GM19023 (cell line): ENCODE results near the gene DNER.

ENCODE experiments used
- ATAC-seq: cut with Tn5 transposase; IDR thresholded peaks from one replicate; pipeline ENCODE4 v1.9.1; 2021; ENCODE audit warnings: mild to moderate bottlenecking, moderate library complexity; ENCODE audit not compliant: unreplicated experiment

DNER gene

DNA sequence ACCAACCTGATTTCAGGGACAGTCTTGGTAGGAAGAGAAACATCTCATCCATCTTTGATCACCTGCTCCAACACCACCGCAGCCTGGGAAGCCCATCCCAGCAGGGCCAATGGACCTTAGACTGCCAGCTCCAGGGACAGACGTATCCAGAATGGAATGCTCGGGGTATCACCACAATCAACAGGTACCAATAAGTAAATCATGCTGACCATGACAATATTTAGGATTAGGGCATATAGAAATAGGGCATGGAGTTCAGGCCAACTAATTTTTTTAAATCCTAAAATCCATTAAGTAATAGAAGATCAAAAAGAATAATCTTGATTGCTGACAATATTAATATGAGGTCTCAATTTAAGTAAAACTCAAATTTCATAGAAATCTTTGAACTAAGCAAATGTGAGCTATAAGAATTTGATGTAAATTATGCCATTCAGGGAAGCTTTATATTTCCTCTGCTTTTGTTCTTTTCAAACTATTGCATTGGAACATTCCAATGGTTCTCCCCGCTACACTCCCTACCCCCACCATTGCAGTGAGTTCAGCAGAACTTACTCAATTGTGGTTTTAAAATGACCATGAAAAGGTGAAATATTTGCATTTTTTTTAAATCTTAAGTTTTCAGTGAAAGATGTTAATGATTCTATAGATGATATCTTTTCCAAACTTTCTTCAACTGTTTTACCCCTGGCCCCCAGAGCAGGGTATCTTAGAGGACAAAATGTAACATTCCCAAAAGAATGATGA is 138.6 kb downstream of the DNER start:
- ATAC-seq: no peak

DNA sequence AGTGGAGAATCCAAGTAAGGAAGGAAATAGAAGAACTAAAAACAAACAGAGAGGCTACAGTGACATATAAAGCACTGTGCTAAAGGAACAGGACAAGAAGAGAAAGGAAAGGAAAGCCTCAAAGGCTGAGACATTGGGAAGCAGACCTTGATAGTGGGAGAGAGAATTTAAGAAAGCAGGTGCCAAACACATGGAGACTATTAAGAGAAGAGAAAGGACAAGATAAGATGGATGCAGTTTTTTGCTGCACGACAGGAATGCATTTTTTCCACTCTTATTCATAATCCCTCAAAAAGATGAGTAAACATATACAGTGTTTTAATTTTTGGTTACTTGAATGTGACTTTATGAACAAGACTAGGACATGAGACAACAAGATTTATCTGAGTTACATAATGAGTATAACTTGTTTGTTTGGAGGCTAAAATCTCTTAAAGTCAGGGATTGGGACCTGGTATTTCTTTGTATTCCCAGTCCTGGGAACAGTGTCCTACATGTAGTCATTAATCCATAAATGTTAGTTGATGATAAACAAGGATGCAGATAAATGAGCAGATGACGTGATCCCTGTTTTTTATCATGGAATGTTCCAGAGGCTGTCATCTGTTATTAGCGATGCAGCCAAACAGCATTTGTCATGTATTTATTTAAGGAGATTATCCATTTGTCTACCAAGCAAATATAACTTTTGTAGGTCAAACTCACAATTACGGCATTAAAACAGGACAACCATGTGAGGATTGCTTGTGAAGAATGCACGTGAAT is 141.7 kb downstream of the DNER start:
- ATAC-seq: no peak

DNA sequence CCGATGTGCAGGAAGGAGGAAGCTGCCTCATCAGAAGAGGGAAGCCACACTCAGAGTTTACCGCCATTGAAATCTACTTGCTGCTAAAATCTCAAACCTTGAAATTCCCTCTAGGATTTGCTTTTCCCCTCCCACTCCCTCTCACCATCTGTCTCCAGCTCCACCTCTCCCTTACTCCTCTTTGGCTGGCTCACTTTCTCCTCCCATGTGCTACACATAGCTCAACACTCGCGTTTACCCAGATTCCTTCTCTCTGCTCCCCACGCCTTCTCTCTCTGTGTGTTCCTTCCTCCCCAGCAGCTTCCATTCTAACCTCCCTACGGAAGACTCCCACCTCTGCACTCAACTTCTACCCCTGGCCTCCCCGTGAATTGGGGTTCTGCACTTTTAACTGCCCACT is 143.1 kb downstream of the DNER start:
- ATAC-seq: no peak

DNA sequence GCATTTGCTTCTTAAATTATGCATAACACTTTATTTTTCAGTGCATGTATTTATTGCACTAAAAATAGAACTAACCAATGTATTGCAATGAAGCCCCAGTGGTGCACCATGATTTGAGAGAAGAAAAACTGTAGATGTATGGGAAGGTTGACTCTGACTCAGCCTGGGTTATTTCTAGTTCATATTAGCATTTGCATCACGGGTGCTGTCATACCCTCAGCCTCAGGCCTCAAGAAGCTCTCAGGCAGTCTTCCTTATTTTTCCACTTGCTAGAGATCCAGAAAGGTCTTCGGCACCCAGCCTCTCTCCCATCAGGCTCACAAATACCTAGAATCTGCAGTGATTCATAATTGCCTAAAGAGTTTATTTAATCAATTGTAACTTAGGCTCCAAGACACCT is 148.0 kb downstream of the DNER start:
- no peak for ATAC-seq

GRCh38 chr2:229564300-229564907 is 150.0 kb downstream of the DNER start:
- ATAC-seq: no peak

- ATAC-seq: no peak
These were observed 151.0 kb downstream of the DNER start for GRCh38 chr2:229563388-229563787.

- no peak for ATAC-seq
These were observed 151.8 kb downstream of the DNER start for GRCh38 chr2:229562472-229563127.

DNA sequence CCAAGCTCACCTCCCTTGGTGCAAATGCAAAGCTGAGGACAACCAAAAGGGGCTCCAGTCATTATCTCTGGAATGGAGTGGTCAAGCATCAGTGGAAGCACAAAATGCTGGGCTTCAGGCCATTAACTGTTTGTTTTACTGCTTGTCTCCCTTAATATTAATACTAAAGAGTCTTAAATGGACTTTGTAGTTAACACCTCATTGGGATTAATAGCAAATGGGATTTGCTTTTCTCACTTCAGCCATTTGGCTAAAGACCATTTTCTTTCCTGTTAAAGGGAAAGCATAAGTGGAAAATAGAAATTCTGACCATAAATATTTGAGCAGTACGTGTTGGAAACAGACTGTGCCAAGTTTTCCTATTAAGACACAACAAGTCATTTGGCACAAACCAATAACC is 154.4 kb downstream of the DNER start:
- ATAC-seq: no peak

- ATAC-seq: no peak
These were observed 161.3 kb downstream of the DNER start for GRCh38 chr2:229553091-229553490.

- no peak for ATAC-seq
These were observed 171.0 kb downstream of the DNER start for GRCh38 chr2:229543176-229543873.

GRCh38 chr2:229539628-229540027 is 174.7 kb downstream of the DNER start:
- ATAC-seq: no peak

DNA sequence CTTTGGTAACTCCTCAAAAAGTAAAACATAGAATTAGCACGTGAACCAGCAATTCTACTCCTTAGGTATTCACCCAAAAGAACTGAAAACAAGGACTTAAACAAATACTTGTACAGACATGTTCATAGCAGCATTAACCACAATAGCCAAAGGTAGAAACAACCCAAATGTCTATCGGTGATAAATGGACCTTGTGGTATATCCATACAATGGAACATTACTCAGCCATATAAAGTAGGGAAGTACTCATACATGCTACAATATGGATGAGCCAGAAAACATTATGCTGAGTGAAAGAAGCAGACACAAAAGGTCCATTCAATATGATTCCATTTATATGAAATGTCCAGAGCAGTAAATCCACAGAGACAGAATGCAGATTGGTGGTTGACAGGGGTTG is 182.8 kb downstream of the DNER start:
- ATAC-seq: no peak

GRCh38 chr2:229530434-229530833 is 183.9 kb downstream of the DNER start:
- no peak for ATAC-seq

GRCh38 chr2:229528846-229529245 is 185.5 kb downstream of the DNER start:
- ATAC-seq: no peak

DNA sequence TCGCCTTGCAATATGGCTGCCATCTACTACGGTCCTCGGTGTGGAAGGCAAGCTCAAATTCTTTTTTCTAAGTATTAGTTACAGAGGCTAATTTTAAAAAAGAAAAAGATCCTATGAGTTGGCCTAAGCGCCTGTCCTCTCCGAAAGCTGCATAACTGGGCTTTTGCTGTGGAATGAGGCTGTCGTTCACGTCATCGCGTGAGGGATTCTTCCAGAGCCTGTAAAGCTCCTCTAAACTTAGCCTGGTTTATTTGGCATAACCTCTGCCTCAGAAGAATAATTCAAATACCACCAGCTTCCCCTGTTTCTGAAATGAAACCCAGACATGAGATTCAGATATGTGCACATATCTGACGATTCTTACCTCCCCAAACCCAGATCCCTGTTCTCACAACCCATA is 187.4 kb downstream of the DNER start:
- ATAC-seq: no peak

GRCh38 chr2:229524799-229525198 is 189.6 kb downstream of the DNER start:
- ATAC-seq: no peak

DNA sequence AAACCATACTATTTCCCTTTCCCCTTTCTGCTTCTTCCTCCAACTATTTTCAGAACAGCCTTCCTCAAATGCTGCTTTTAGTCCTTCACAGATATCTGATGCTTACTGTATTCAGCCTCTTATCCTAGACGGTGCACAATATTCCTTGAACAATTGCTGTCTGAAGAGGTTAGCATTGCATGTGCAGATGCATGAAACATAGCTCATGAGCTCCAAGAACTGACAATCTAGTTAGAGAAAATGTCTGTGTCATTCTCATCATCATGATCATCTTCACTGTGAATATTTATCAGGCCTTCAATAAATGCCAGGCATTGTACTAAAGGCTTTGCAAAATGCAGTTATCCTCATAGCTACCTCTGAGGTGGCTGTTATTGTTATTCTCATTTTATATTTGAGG is 190.7 kb downstream of the DNER start:
- ATAC-seq: no peak

GRCh38 chr2:229521576-229521975 is 192.8 kb downstream of the DNER start:
- ATAC-seq: no peak

DNA sequence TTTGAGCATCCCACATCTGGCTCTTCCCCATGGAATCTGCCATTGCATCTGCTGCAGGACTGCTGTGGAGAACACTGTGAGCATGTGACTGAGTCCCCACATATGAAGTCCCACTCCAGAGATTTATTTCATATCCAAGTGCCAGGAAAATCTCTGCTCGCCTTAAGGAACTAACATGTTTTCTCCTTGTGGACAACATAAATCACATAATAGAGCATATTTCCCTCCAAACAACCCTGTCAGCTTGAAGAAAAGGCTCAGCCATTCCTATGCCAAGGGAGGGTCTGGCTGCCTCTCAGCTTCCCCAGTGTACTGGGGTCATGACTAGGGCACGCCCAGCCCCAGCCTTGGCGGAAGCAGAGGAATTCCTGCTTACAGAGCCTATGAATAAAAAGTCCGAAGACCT is 193.7 kb downstream of the DNER start:
- no peak for ATAC-seq

GRCh38 chr2:229519655-229520430 is 194.5 kb downstream of the DNER start:
- ATAC-seq: no peak
